Activated CD8-positive, alpha-beta memory T cell treated with anti-CD3 and anti-CD28 coated beads, Interleukin-2, amount 50 U/mL, for 1 hour (primary cell): ENCODE results near the gene RABGAP1.

ENCODE experiments used
- DNase-seq: peaks from one replicate; pipeline ENCODE4 v3.0.0-alpha.2; 2020; ENCODE audit errors: extremely low read depth

Gene RABGAP1

GRCh38 chr9:123008909-123009308 lies 68.1 kb downstream of the RABGAP1 start:
- DNase-seq = no peak

GRCh38 chr9:123011380-123011779 lies 70.6 kb downstream of the RABGAP1 start:
- no peak for DNase-seq

- no peak for DNase-seq
Observed at GRCh38 chr9:123011878-123012528, 71.2 kb downstream of the RABGAP1 start.

- DNase-seq = no peak
Observed at GRCh38 chr9:123016631-123017030, 75.8 kb downstream of the RABGAP1 start.

GRCh38 chr9:123020796-123021195 lies 80.0 kb downstream of the RABGAP1 start:
- no peak for DNase-seq

- no peak for DNase-seq
Observed at GRCh38 chr9:123026425-123026824, 85.6 kb downstream of the RABGAP1 start.

- DNase-seq = no peak
Observed at GRCh38 chr9:123027517-123027916, 86.7 kb downstream of the RABGAP1 start.

- no peak for DNase-seq
Observed at GRCh38 chr9:123028136-123028535, 87.3 kb downstream of the RABGAP1 start.

- DNase-seq = no peak
Observed at GRCh38 chr9:123028973-123029372, 88.2 kb downstream of the RABGAP1 start.

- no peak for DNase-seq
Observed at GRCh38 chr9:123031963-123032362, 91.1 kb downstream of the RABGAP1 start.

- no peak for DNase-seq
Observed at GRCh38 chr9:123033352-123033751, 92.5 kb downstream of the RABGAP1 start, which contains the start of gene GPR21. Gene GPR21, plus strand, starts transcription at chr9:123033667. Its CDS starts 900 bp downstream, at chr9:123034567.

- no peak for DNase-seq
Observed at GRCh38 chr9:123033864-123034601, 93.2 kb downstream of the RABGAP1 start.

- no peak for DNase-seq
Observed at GRCh38 chr9:123034881-123035510, 94.2 kb downstream of the RABGAP1 start.

GRCh38 chr9:123035791-123036190 lies 95.0 kb downstream of the RABGAP1 start:
- DNase-seq = no peak

GRCh38 chr9:123036893-123037545 lies 96.2 kb downstream of the RABGAP1 start:
- DNase-seq = no peak

GRCh38 chr9:123039617-123040219 lies 98.9 kb downstream of the RABGAP1 start:
- DNase-seq = no peak

- DNase-seq = no peak
Observed at GRCh38 chr9:123040801-123041200, 100.0 kb downstream of the RABGAP1 start.

- DNase-seq = no peak
Observed at GRCh38 chr9:123041489-123041888, 100.7 kb downstream of the RABGAP1 start.

GRCh38 chr9:123043081-123043939 lies 102.5 kb downstream of the RABGAP1 start:
- DNase-seq = no peak

- no peak for DNase-seq
Observed at GRCh38 chr9:123044586-123044985, 103.8 kb downstream of the RABGAP1 start.
